HL-60 (cell line): Measurements from ENCODE around the gene CCL26.
"Not testable (repeated sequence)": the region's sequence is repeated elsewhere in the genome, so short reads cannot be mapped to it uniquely, and the experiment has no call there.

Experiments
- DNase-seq, 2 experiments: peaks; one replicate each; pipeline ENCODE4 v3.0.0-alpha.2; 2010 to 2020; ENCODE audit warnings: low read depth in 1 of 2, low spot score in 1 of 2
- H3K27ac ChIP-seq: fragments of 250-450 bp; sonication (Bioruptor Pico); replicated peaks from 2 replicates; pipeline ENCODE4 v1.5.1; 2020; ENCODE audit warnings: mild to moderate bottlenecking, moderate library complexity
- H3K27me3 ChIP-seq: fragments of 250-450 bp; sonication (Bioruptor Pico); 2 replicates; pipeline ENCODE4 v1.5.1; 2021; ENCODE audit warnings: mild to moderate bottlenecking, moderate library complexity; ENCODE audit not compliant: insufficient read depth, poor library complexity, severe bottlenecking
- H3K4me3 ChIP-seq: replicated peaks from 2 replicates; pipeline ENCODE4 v1.5.1; 2011; ENCODE audit warnings: mild to moderate bottlenecking, control low read depth, low read length; ENCODE audit not compliant: insufficient read depth
- GABPA ChIP-seq: IDR thresholded peaks from 2 replicates; pipeline ENCODE4 v1.6.1; 2012; ENCODE audit warnings: low read depth
- POLR2AphosphoS5 ChIP-seq: IDR thresholded peaks from 2 replicates; pipeline ENCODE4 v1.6.1; 2012; ENCODE audit warnings: low read depth
- SPI1 ChIP-seq: IDR thresholded peaks from 2 replicates; pipeline ENCODE4 v1.6.1; 2012; ENCODE audit warnings: low read depth, mild to moderate bottlenecking, borderline replicate concordance
- TF ChIP-seq, protein P1 (sequence below): IDR thresholded peaks from 2 replicates; pipeline ENCODE4 v1.6.1; 2012; ENCODE audit warnings: low read depth; ENCODE audit not compliant: insufficient replicate concordance
- TF ChIP-seq, protein P2 (sequence below): IDR thresholded peaks from one replicate; pipeline ENCODE4 v1.5.1; 2011; ENCODE audit warnings: low read length, control low read depth, inconsistent platforms; ENCODE audit not compliant: insufficient read depth

The CCL26 gene

DNA sequence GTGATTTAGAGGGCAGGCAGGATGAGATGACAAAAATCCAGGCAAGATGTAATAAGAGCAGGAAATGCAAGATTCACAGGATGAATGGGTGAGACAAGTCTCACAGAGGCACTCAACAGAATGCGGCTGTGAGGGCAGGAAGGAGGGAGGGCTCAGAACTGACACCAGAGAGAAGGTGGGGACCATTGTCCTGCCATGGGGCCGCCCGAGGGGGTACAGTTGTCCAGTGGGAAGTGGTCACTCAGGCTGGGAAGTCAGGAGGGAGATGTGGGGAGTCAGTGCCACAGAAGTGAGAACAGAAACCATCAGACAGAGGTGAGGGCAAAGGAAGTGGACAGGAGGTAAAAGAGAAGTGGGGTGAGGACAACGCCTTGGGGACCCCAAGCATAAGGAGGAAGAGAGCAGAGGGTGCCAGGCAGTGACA, 42.1 kb downstream of the CCL26 start:
- Histone ChIP-seq H3K27me3 (no peaks in the 10 kb centered on the region), H3K27ac (no peak overlapping the region), H3K4me3 (no peak overlapping the region)
- DNase-seq = no peak
- no peak for TF ChIP-seq POLR2AphosphoS5
- peak; percentile 14; the same call in 1 of the 2 replicates for TF ChIP-seq SPI1
- no peak for TF ChIP-seq GABPA

- no peak for DNase-seq
- Histone ChIP-seq H3K27ac (no peak overlapping the region), H3K4me3 (no peak overlapping the region), H3K27me3 (no peaks in the 10 kb centered on the region)
- TF ChIP-seq, protein P1, sequence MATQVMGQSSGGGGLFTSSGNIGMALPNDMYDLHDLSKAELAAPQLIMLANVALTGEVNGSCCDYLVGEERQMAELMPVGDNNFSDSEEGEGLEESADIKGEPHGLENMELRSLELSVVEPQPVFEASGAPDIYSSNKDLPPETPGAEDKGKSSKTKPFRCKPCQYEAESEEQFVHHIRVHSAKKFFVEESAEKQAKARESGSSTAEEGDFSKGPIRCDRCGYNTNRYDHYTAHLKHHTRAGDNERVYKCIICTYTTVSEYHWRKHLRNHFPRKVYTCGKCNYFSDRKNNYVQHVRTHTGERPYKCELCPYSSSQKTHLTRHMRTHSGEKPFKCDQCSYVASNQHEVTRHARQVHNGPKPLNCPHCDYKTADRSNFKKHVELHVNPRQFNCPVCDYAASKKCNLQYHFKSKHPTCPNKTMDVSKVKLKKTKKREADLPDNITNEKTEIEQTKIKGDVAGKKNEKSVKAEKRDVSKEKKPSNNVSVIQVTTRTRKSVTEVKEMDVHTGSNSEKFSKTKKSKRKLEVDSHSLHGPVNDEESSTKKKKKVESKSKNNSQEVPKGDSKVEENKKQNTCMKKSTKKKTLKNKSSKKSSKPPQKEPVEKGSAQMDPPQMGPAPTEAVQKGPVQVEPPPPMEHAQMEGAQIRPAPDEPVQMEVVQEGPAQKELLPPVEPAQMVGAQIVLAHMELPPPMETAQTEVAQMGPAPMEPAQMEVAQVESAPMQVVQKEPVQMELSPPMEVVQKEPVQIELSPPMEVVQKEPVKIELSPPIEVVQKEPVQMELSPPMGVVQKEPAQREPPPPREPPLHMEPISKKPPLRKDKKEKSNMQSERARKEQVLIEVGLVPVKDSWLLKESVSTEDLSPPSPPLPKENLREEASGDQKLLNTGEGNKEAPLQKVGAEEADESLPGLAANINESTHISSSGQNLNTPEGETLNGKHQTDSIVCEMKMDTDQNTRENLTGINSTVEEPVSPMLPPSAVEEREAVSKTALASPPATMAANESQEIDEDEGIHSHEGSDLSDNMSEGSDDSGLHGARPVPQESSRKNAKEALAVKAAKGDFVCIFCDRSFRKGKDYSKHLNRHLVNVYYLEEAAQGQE = no peak
- TF ChIP-seq POLR2AphosphoS5 = no peak
- TF ChIP-seq, protein P2, sequence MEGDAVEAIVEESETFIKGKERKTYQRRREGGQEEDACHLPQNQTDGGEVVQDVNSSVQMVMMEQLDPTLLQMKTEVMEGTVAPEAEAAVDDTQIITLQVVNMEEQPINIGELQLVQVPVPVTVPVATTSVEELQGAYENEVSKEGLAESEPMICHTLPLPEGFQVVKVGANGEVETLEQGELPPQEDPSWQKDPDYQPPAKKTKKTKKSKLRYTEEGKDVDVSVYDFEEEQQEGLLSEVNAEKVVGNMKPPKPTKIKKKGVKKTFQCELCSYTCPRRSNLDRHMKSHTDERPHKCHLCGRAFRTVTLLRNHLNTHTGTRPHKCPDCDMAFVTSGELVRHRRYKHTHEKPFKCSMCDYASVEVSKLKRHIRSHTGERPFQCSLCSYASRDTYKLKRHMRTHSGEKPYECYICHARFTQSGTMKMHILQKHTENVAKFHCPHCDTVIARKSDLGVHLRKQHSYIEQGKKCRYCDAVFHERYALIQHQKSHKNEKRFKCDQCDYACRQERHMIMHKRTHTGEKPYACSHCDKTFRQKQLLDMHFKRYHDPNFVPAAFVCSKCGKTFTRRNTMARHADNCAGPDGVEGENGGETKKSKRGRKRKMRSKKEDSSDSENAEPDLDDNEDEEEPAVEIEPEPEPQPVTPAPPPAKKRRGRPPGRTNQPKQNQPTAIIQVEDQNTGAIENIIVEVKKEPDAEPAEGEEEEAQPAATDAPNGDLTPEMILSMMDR = no peak
- no peak for TF ChIP-seq GABPA
These were observed 44.0 kb downstream of the CCL26 start for GRCh38 chr7:75727881-75728593.

DNA sequence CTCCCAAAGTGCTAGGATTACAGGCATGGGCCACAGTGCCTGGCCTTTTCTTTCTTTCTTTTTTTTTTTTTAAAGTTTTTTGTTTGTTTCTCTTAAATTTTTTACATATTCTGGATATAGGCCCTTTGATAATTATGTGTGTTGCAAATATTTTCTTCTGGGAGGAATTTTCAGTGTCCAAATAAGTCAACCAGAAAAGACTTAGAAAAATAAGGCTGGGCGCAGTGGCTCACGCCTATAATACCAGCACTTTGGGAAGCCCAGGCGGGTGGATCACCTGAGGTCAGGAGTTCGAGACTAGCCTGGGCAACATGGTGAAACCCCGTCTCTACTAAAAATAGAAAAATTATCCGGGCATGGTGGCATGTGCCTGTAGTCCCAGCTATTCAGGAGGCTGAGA, 44.7 kb downstream of the CCL26 start:
- DNase-seq, H3K27ac ChIP-seq, H3K27me3 ChIP-seq, H3K4me3 ChIP-seq: not testable (repeated sequence)

GRCh38 chr7:75725306-75725705, 46.7 kb downstream of the CCL26 start:
- TF ChIP-seq SPI1 (peak; percentile 64), GABPA (no peak)
- DNase-seq = no peak

DNA sequence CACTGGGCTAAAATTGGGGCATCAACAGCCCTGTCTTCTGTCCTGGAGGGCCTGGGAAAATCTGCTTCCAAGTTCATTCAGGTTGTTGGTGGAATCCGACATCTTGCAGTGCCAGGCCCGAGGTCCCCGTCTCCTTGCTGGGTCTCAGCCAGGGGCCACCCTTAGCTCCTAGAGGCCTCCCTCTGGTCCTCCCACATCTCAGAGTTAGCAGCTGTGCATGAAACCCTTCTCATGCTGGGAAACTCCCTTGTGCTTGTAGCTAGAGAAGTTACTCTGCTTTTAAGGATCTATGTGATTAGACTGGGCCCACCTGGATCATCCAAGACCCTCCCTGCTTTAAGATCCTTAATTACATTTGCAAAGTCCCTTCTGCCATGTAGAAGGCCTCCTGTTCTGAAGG, 48.6 kb downstream of the CCL26 start:
- no peaks in the 10 kb centered on the region for H3K27me3 ChIP-seq
- no peak overlapping the region for H3K4me3 ChIP-seq
- no peak for DNase-seq
- TF ChIP-seq SPI1 (no peak), POLR2AphosphoS5 (no peak), GABPA (no peak)
- TF ChIP-seq, protein P2 = no peak
- TF ChIP-seq, protein P1 = no peak
- H3K27ac ChIP-seq = no peak overlapping the region

More at GRCh38 chr7:75725306-75725705, 46.7 kb downstream of the CCL26 start:
- Histone ChIP-seq H3K27ac (no peak overlapping the region), H3K27me3 (no peaks in the 10 kb centered on the region), H3K4me3 (no peak overlapping the region)
